Pancreas (tissue), 10 donors: ENCODE data around the gene PSD4. TPM values are rescaled to one million over a fixed set of nuclear protein-coding genes. Genes with fewer than 3 reads are reported as not detected.
"Not testable (repeated sequence)": the region's sequence is repeated elsewhere in the genome, so short reads cannot be mapped to it uniquely, and the experiment has no call there.

ENCODE experiments used
- ATAC-seq, 4 donors: fragments of 200-7000 bp; cut with Tn5 transposase; one replicate each; pipeline versions ENCODE4 v1.8.0 to v1.9.1; 2020; ENCODE audit warnings: mild to moderate bottlenecking in 4 of 4, moderate library complexity in 4 of 4
- DNase-seq, 6 donors: peaks; one replicate each; pipeline ENCODE4 v3.0.0-alpha.2; 2020
- FAIRE-seq: peaks from 2 replicates; lab custom pipeline; 2012; peaks lifted over from hg19 to GRCh38; lab: Jason Lieb, UNC
- H3K27ac ChIP-seq, 4 donors: fragments of 200-600 bp; sonication (generic); 1 replicate in 3 of 4; 2 replicates in 1 of 4; pipeline versions ENCODE4 v1.5.0 to v1.8.0; 2020
- H3K27me3 ChIP-seq, 4 donors: fragments of 200-600 bp; one replicate each; pipeline ENCODE4 v1.8.0; 2021
- H3K36me3 ChIP-seq, 3 donors: fragments of 200-600 bp; sonication (generic) in 1 of 3; one replicate each; pipeline versions ENCODE4 v1.5.0 to v1.8.0; 2020 to 2021
- H3K4me1 ChIP-seq, 3 donors: fragments of 200-600 bp; one replicate each; pipeline ENCODE4 v1.8.0; 2021
- H3K4me3 ChIP-seq, 4 donors: fragments of 200-600 bp; sonication (generic) in 2 of 4; one replicate each; pipeline versions ENCODE4 v1.5.0 to v1.8.0; 2020 to 2021
- H3K9me3 ChIP-seq, 4 donors: fragments of 200-600 bp; one replicate each; pipeline ENCODE4 v1.8.0; 2021
- CTCF ChIP-seq, 4 donors: fragments of 200-600 bp; sonication (generic) in 3 of 4; IDR thresholded peaks; one replicate each; pipeline versions ENCODE4 v1.5.0 to v1.8.0; 2021; ENCODE audit warnings: antibody characterized with exemption in 4 of 4
- WGBS, 2 donors: extraction: QIAGEN DNeasy Blood & Tissue Kit; methylation state at CpG; one replicate each; pipeline ENCODE4 v1.1.7; 2013; 5-methylcytosine and 5-hydroxymethylcytosine counted together
- intact Hi-C, 3 donors: fragments of 100-400 bp; cut with DNase I; formaldehyde crosslinking; loops; one replicate each; pipeline versions ENCODE4 v1.11.1 to v1.14.2; 2022
- polyA plus RNA-seq, 2 donors: library from polyadenylated mRNA; stranded (reverse); fragments of 200-250 nt; gene quantifications; one replicate each; pipeline ENCODE4 v1.2.3, GENCODE V29; 2013
- total RNA-seq, 6 donors: library from RNA; stranded (reverse); fragmentation: NEBNext Ultra II Directional in 4 of 6; extraction: Animal tissue kit (Norgen Biotek cat#: 25700) in 4 of 6; gene quantifications; one replicate each; pipeline versions ENCODE4 v1.2.1 to v1.2.4, GENCODE V29; 2021 to 2023
- donor health status: healthy with polysubstance abuse.
- donor health status: DM: no; HTN: no; CAD: no; lungs with moderate emphysema.
- donor health status: DM: no; HTN: no; CAD: no.
- donor health status: control.
- donor health status: control.
- donor health status: Bipolar disorder and iron deficiency.
- donor health status: DM: yes; HTN: yes; CAD: no.
- donor health status: DM: no; HTN: no; CAD: no.
- donor health status: DM: no; HTN: no; CAD: no.
- donor health status: DM: yes; HTN: yes; CAD: no.

The PSD4 gene
- total and polyA plus RNA-seq, 8 donors, result 15.9 to 37.6 (median 26.0) TPM

- Histone ChIP-seq H3K27me3 (no peaks in the 10 kb centered on the region), H3K27ac (no peak overlapping the region), H3K4me1 (peaks cover 0 to 5% (median 0%) of the 10 kb centered on the region in 3 donors), H3K36me3 (no peaks in the 10 kb centered on the region), H3K9me3 (no peaks in the 10 kb centered on the region), H3K4me3 (no peak overlapping the region)
- peak in 3 of 4 donors; percentile 32 to 51 (median 35) for ATAC-seq
- peak in 1 of 4 donors; percentile 10 for TF ChIP-seq CTCF (IDR thresholded peaks at IDR 0.05)
- FAIRE-seq, result no peak
- intact Hi-C loops, result no loop called here
- 76 to 81% methylated on average over 9 of the region's 9 CpGs for WGBS, 2 donors
- peak in 1 of 6 donors; percentile 43 for DNase-seq
Observed at GRCh38 chr2:113233593-113234550, 60.1 kb downstream of the PSD4 start.

- no peaks in the 10 kb centered on the region for H3K36me3 ChIP-seq
- H3K4me1 ChIP-seq, result peaks cover 0 to 4% (median 0%) of the 10 kb centered on the region in 3 donors
- TF ChIP-seq CTCF (IDR thresholded peaks at IDR 0.05), result no peak
- no peak overlapping the region for H3K27ac ChIP-seq
- no peaks in the 10 kb centered on the region for H3K27me3 ChIP-seq
- intact Hi-C loops, result no loop called here
- 68 to 88% methylated on average over 16 of the region's 16 CpGs for WGBS, 2 donors
- DNase-seq (no peak), FAIRE-seq (no peak), ATAC-seq (no peak)
- no peaks in the 10 kb centered on the region for H3K9me3 ChIP-seq
- H3K4me3 ChIP-seq, result no peak overlapping the region
Observed at GRCh38 chr2:113234721-113235346, 61.1 kb downstream of the PSD4 start.

GRCh38 chr2:113235347-113236226 is 61.8 kb downstream of the PSD4 start:
- H3K4me1 ChIP-seq, intact Hi-C loops, FAIRE-seq, H3K9me3 ChIP-seq, H3K27me3 ChIP-seq, H3K36me3 ChIP-seq: not testable (repeated sequence)
- peak overlapping the region in 1 of 4 donors; percentile 48 for H3K27ac ChIP-seq
- peak overlapping the region in 1 of 4 donors; percentile 18 for H3K4me3 ChIP-seq
- DNase-seq (peak in 3 of 6 donors; percentile 34 to 60 (median 47)), ATAC-seq (peak in 2 of 4 donors; percentile 71 to 77)
- WGBS, 2 donors, result 59 to 95% methylated on average over 47 to 73 of the region's 74 CpGs

GRCh38 chr2:113236367-113237159 is 62.8 kb downstream of the PSD4 start:
- no peak for TF ChIP-seq CTCF (IDR thresholded peaks at IDR 0.05)
- Histone ChIP-seq H3K27me3 (no peaks in the 10 kb centered on the region), H3K4me1 (peaks cover 0 to 8% (median 0%) of the 10 kb centered on the region in 3 donors), H3K36me3 (no peaks in the 10 kb centered on the region), H3K9me3 (no peaks in the 10 kb centered on the region), H3K4me3 (no peak overlapping the region), H3K27ac (no peak overlapping the region)
- ATAC-seq (no peak), FAIRE-seq (no peak), DNase-seq (peak in 1 of 6 donors; percentile 78)
- WGBS, 2 donors, result 73 to 92% methylated on average over 34 to 38 of the region's 38 CpGs
- intact Hi-C loops, result no loop called here
